SU-DHL-6 (cell line): ENCODE measurements around the gene STRADA.

ENCODE experiments used
- H2AFZ ChIP-seq: fragments of 200-600 bp; sonication (generic); 2 replicates; pipeline ENCODE4 v1.6.1; 2014; ENCODE audit warnings: low read depth, mild to moderate bottlenecking, moderate library complexity, mixed read lengths, antibody characterized with exemption, low read length; ENCODE audit not compliant: severe bottlenecking
- H3F3A ChIP-seq: fragments of 200-600 bp; shearing (Covaris generic); 2 replicates; pipeline ENCODE4 v1.6.0; 2016; ENCODE audit warnings: antibody characterized with exemption, mild to moderate bottlenecking; ENCODE audit not compliant: insufficient read depth
- H3K27ac ChIP-seq: fragments of 200-600 bp; sonication (generic); 2 replicates; pipeline ENCODE4 v1.5.1; 2016; ENCODE audit warnings: low read depth, mild to moderate bottlenecking, low read length, moderate library complexity, mixed read lengths
- H3K27me3 ChIP-seq: fragments of 200-600 bp; sonication (generic), shearing (Covaris generic); 2 replicates; pipeline ENCODE4 v1.6.0; 2014; ENCODE audit warnings: mild to moderate bottlenecking, low read length
- H3K36me3 ChIP-seq: fragments of 200-600 bp; sonication (generic); 2 replicates; pipeline ENCODE4 v1.6.1; 2014; ENCODE audit warnings: mild to moderate bottlenecking, low read length, mixed read lengths
- H3K4me2 ChIP-seq: fragments of 300-600, 200-600 bp; shearing (Covaris generic), sonication (generic); 2 replicates; pipeline ENCODE4 v1.6.0; 2014; ENCODE audit warnings: low read length, low read depth, mild to moderate bottlenecking; ENCODE audit not compliant: poor library complexity, severe bottlenecking
- H3K4me3 ChIP-seq: fragments of 200-600 bp; sonication (generic); 2 replicates; pipeline ENCODE4 v1.5.1; 2014; ENCODE audit warnings: antibody characterized with exemption, low read length, mild to moderate bottlenecking, mixed read lengths; ENCODE audit not compliant: insufficient read depth, poor library complexity, severe bottlenecking
- H3K79me2 ChIP-seq: fragments of 200-600 bp; sonication (generic); 2 replicates; pipeline ENCODE4 v1.6.1; 2014; ENCODE audit warnings: mild to moderate bottlenecking, low read length, moderate library complexity; ENCODE audit not compliant: insufficient read depth
- H3K9ac ChIP-seq: fragments of 200-600 bp; sonication (generic); 2 replicates; pipeline ENCODE4 v1.7.0; 2014; ENCODE audit warnings: mild to moderate bottlenecking, low read length
- H3K9me2 ChIP-seq: fragments of 200-600 bp; sonication (generic); replicated peaks from 2 replicates; pipeline ENCODE4 v1.6.1; 2014; ENCODE audit warnings: low read length; ENCODE audit not compliant: insufficient read depth
- H3K9me3 ChIP-seq: fragments of 200-600 bp; sonication (generic); 2 replicates; pipeline ENCODE4 v1.6.1; 2014; ENCODE audit warnings: low read length, mixed read lengths; ENCODE audit not compliant: insufficient read depth
- H4K20me1 ChIP-seq: fragments of 200-600 bp; sonication (generic); 2 replicates; pipeline ENCODE4 v1.6.1; 2014; ENCODE audit warnings: low read depth, mild to moderate bottlenecking, antibody characterized with exemption, low read length, moderate library complexity, mixed read lengths
- EZH2phosphoT487 ChIP-seq: fragments of 200-600 bp; sonication (generic), shearing (Covaris generic); conservative IDR thresholded peaks from 2 replicates; pipeline ENCODE4 v1.6.1; 2018; ENCODE audit warnings: mild to moderate bottlenecking, antibody characterized with exemption, low read length, moderate library complexity, mixed read lengths
- TF ChIP-seq, protein P1 (sequence below): fragments of 200-600 bp; sonication (generic); IDR thresholded peaks from one replicate; pipeline ENCODE4 v1.5.1; 2017; ENCODE audit warnings: antibody characterized with exemption, mild to moderate bottlenecking, low read length, moderate library complexity; ENCODE audit not compliant: insufficient read depth, poor library complexity, severe bottlenecking

The STRADA gene

DNA sequence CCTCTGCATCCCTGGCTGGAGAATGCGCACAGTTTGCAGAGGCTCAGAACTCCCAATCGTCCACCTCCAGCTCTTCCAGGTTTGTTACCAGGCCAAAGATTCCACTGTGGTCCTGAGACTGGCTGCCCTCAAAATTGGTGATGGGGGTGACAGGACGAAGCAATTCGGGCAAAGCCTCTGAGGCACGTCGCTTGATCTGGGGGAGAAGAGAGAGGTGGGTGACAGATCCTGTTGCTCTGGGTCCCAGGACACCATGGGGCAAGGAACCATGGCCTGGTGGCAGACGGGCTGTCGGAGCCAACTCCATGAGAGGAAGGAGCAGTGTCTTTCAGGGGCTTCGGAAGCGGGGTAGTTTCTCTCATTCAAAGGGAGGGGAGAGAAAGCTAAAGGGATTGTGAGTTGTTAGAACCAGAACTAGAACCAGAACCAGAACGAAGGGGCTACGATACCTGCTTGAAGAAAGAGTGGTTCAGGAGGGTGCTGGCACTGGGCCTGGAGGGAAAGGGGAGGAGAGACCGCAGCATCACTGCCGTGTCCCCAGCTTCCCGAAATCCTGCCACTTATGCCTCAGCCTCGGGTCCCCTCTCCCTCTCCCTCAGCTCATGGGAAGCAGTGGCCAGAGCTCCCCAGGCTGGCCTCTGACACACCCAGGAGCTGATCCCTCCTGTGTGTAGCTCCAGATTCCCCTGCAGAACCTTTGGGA lies 37.9 kb downstream of the STRADA start:
- no peak overlapping the region for H3K4me2 ChIP-seq
- no peaks in the 10 kb centered on the region for H3K9me2 ChIP-seq
- H3K9me3 ChIP-seq, result no peaks in the 10 kb centered on the region
- no peaks in the 10 kb centered on the region for H4K20me1 ChIP-seq
- no peak overlapping the region for H2AFZ ChIP-seq
- no peaks in the 10 kb centered on the region for H3K27me3 ChIP-seq
- peaks cover 26% of the 10 kb centered on the region for H3F3A ChIP-seq
- no peak overlapping the region for H3K27ac ChIP-seq
- TF ChIP-seq, protein P1, sequence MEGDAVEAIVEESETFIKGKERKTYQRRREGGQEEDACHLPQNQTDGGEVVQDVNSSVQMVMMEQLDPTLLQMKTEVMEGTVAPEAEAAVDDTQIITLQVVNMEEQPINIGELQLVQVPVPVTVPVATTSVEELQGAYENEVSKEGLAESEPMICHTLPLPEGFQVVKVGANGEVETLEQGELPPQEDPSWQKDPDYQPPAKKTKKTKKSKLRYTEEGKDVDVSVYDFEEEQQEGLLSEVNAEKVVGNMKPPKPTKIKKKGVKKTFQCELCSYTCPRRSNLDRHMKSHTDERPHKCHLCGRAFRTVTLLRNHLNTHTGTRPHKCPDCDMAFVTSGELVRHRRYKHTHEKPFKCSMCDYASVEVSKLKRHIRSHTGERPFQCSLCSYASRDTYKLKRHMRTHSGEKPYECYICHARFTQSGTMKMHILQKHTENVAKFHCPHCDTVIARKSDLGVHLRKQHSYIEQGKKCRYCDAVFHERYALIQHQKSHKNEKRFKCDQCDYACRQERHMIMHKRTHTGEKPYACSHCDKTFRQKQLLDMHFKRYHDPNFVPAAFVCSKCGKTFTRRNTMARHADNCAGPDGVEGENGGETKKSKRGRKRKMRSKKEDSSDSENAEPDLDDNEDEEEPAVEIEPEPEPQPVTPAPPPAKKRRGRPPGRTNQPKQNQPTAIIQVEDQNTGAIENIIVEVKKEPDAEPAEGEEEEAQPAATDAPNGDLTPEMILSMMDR, result no peak
- TF ChIP-seq EZH2phosphoT487, result no peak
- H3K9ac ChIP-seq, result no peak overlapping the region
- no peak overlapping the region for H3K4me3 ChIP-seq
- H3K36me3 ChIP-seq, result no peaks in the 10 kb centered on the region; the same call in 1 of the 2 replicates
- peaks cover 4% of the 10 kb centered on the region for H3K79me2 ChIP-seq

DNA sequence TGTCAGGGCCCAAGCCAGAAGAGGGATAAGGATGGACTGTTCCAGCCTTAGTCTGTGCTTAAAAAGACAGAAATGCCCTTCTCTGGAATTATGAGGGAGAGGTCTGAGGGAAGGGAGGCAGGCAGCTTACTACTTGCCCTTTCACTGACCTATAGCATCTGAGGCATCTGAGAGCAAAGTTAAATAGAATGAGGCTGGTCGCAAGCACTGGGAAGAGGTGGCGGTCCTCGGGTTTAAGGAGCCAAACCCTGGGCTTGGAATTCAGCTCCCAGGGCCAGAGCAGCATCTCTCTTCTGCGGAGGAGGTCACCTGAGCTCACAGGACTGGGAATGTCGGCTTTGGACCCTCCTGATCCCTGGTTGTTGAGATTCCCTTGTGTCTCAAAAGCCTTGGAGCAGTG lies 38.6 kb downstream of the STRADA start:
- peak overlapping the region; percentile 98 for H3K27ac ChIP-seq
- peak overlapping the region; percentile 93 for H3K4me2 ChIP-seq
- H3K9me3 ChIP-seq, result no peaks in the 10 kb centered on the region
- no peaks in the 10 kb centered on the region; the same call in 1 of the 2 replicates for H3K36me3 ChIP-seq
- no peaks in the 10 kb centered on the region for H3K9me2 ChIP-seq
- no peak overlapping the region for H3K4me3 ChIP-seq
- H2AFZ ChIP-seq, result no peak overlapping the region
- peak overlapping the region; percentile 99 for H3K9ac ChIP-seq
- no peak for TF ChIP-seq EZH2phosphoT487
- TF ChIP-seq, protein P1, result no peak
- peaks cover 26% of the 10 kb centered on the region for H3F3A ChIP-seq
- H4K20me1 ChIP-seq, result no peaks in the 10 kb centered on the region
- H3K27me3 ChIP-seq, result no peaks in the 10 kb centered on the region
- peaks cover 11% of the 10 kb centered on the region for H3K79me2 ChIP-seq

DNA sequence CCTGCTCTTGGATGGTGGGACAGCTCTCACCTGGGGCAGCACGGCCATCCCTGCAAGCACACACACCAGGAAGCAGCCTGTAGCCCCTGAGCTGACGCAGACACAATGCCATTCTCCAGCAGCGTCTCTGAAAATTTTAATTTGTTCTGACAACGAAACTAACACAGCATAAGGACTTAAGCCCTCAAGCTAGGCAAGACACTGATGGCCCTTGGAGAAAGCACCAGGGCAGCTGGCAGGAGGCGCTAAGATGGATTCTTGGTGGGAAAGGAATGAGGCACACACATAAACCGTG lies 38.9 kb downstream of the STRADA start:
- peaks cover 26% of the 10 kb centered on the region for H3F3A ChIP-seq
- H3K36me3 ChIP-seq, result no peaks in the 10 kb centered on the region; the same call in 1 of the 2 replicates
- peak overlapping the region; percentile 98 for H3K27ac ChIP-seq
- H3K9me2 ChIP-seq, result no peaks in the 10 kb centered on the region
- no peaks in the 10 kb centered on the region for H4K20me1 ChIP-seq
- H2AFZ ChIP-seq, result no peak overlapping the region
- peak overlapping the region; percentile 93 for H3K4me2 ChIP-seq
- H3K79me2 ChIP-seq, result peaks cover 12% of the 10 kb centered on the region
- TF ChIP-seq EZH2phosphoT487, result no peak
- TF ChIP-seq, protein P1, result no peak
- H3K9ac ChIP-seq, result peak overlapping the region; percentile 99
- H3K27me3 ChIP-seq, result no peaks in the 10 kb centered on the region
- H3K4me3 ChIP-seq, result peak overlapping the region; percentile 42
- no peaks in the 10 kb centered on the region for H3K9me3 ChIP-seq
